HG03457 (cell line): Measurements from ENCODE around the gene SH3GL3.

Experiments used
- ATAC-seq: cut with Tn5 transposase; IDR thresholded peaks from one replicate; pipeline ENCODE4 v1.9.1; 2021; ENCODE audit warnings: moderate number of reproducible peaks; ENCODE audit not compliant: unreplicated experiment

Gene SH3GL3

DNA sequence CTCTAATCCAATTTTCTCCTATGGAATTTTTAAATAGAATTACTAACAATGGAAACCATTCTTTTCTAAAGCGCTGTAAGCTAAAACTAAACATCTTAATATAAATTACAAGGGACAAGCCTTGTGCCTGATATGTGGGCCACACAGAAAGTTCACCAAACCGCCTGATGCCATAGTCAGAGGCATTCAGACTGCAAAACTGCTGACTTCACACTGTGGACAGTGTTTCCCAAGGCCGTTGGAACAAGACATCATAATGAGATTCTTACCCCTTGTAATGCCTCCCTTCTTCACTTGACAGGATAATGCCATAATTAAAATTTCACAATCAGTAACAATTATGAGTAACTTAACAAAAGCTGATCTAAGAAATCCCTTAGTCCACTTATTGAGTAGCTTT, 14.9 kb downstream of the SH3GL3 start:
- ATAC-seq = no peak

DNA sequence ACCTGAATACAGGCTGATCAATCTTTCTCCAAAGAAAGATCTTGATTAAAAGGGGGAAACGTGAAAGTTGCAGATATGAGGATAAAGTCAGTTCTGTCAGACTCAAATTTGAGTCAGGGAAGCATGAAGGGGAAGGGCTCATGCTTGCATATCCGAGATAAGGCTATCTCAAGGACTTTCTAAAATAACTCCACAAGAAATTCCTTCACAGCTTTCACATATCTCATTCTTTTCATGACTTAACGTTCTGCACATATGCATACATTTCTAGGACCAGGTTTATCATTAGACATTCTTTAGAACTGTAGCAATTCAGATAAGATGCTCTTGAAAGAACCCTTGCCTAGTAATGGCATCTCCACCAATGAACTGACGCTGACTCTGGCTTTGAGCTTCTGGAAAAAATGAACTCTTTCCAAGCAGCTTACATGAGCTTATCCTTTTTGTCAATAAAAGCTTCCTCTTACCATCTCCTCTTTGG, 15.9 kb downstream of the SH3GL3 start:
- no peak for ATAC-seq

DNA sequence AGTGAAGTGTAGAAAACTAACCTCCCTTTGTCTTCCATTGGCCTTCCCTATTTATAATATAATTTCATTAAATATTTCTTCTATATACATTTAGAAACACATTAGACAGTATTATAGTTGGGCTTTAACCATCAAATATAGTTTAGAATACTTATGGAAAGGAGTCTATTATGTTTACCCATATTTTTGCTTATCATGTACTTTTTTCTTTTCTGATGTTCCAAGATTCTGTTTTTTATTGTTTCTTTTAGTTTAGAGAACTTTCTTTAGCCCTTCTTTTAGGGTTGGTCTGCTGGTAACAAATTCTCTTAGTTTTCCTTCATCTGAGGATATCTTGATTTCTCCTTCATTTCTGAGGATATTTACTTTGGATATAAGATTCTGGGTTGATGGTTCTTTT, 23.7 kb downstream of the SH3GL3 start:
- ATAC-seq = no peak

DNA sequence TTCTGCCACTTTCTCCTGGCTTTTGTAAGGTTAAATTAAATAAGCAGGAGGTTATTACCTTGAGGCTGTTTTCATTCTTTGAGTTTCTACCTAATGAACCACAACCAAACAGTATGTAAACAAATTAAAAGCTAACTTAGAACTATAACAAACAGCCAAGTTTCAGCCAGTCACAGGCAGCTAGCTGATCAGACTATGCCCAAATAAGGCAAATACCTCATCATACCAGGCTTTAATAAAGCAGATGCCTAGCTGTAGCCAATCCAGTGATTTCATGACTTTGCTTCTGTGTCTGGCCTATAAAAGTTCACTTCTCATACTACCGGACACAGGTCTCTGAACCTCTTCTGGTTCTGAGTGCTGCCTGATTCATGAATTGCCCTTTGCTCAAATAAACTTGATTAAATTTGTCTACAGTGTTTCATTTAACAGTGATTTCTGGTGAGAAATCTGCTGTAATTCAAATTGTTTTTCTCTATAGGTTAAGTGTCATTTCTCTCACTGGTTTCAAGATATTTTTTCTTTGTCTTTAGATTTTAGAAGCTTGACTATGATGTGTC, 24.2 kb downstream of the SH3GL3 start:
- ATAC-seq = no peak

DNA sequence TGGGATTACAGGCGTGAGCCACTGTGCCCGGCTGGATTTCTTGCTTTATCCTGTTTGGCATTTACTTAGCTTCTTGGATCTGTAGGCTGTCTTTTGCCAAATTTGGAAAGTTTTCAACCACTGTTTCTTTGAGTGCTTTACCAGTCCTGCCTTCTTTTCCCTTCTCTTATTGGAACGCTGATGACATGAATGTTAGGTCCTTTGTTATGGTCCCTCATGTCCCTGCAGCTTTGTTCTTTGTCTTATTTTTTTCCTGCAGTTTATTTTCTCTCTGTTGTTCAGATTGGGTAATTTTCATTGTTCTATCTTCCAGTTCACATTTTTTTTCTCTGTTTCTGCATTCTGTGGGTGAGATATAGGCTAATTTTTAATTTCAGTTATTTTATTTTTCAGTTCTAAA, 25.0 kb downstream of the SH3GL3 start:
- ATAC-seq = no peak

DNA sequence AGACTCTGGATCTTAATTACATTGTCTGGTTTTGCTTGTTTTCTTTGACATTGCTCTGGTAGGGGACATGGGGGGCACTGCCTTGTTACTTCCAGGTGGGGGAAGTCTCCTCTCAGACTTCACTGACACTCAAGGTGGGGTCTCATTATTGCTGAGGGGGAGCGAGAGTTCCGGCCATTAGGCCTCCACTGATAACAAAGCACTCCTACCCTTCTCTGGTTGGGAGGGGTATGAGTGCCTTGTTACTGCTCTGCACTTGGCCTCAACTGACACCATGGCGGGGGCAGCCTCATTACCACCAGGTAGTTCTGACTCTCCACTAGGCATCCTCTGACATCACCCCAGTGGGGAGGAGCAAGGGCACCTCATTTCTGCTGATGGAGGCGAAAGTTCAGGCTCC, 25.7 kb downstream of the SH3GL3 start:
- no peak for ATAC-seq

DNA sequence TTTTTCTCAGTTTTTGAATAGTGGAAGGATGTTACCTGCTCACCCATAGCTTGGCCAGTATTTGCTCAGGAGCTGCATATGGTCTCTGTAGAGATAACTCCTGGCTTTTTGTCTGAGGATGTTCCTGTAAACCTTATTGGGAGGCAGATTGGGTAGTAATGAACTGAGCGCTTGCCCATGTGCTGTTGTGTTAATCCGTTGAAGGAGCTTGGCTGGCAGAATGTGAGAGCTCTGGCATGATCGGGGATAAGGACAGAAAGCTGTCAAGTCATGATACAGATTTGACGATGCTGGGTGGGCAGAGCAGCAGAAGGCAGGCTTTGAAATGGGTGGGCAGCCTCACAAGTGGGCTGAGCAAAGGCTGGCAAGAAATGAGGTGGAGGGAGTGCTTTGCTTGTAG, 27.4 kb downstream of the SH3GL3 start:
- no peak for ATAC-seq

DNA sequence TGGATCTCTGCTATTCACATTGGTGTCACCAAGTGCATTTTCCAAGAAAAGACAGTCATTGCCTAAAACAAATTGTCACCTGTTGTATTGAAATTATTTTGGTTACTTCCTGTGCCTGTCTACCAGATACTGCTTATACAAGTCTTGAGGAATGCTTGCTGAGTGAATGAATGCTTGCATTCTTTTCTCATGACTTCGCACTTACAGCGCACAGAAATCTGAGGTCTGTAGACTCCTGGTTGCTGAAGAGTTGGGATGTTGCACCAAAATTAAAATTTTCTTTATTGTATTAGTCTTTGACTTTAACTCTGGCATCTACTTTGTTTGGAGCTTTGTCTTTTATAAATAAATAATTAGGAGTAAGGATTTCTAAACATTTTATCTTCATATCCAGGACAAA, 28.4 kb downstream of the SH3GL3 start:
- ATAC-seq = no peak

DNA sequence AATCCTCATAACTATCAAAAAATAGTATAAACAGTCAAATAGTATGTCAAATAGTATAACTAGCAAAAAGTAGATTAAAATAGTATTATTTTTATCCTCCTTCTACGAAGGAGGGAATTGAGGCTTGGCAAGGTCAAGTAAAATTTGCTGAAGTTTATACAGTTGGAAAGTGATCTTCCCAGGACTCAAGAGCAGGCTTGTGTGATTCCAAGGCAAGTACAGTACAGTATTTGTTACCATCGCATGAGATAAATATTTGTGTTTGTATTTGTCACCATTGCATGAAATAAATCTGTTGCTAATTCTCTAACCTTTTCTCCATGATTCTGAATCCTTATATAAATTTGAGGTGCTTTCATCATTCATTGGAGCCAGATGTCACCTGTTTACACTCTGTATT, 28.9 kb downstream of the SH3GL3 start:
- ATAC-seq = no peak

DNA sequence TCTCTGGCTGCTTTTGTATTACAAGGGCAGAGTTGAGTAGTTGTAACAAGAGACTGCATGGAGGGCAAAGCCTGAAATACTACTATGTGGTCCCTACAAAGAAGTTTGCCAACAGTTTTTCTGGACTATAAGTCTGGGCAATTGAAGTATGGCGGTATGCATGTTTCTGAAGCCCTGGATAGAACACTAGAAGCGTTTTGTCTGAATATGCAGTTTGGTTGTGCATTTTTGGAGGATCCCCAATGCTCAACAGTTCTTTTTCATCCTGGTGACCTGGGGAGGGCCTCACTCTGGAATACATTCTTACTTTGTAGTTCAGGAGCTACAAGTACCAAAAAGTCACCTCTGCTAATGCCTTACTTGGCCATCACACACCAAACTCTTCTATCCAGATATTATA, 29.6 kb downstream of the SH3GL3 start:
- no peak for ATAC-seq

DNA sequence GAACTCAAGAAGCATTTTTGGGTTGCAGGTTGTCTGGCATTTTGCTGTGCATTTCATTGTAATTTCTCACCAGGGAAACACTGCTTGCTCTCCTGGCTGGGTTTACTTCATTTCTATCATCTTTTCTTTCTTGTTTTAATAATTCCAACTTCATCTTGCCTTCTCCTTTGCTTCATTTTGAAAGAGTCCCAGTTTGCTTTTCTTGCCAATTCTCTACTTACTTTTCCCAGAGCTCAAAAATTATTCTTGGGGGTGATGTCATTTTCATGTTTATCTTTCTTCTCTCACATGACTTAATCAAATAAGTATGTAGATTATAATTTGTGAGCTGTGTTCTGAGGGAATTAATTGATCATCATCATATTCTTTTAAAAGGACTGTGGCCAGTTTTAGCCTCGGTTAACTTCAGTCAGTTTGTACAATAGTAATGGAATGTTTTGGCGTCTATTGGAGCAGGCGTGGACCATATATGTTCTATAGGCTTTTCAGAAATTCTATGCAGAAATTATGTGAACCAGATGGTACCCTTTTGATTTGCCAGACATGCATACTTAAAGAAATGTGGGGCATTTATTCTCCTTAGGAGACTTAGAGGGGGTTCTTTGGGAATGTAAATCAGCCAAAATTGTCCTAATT, 30.1 kb downstream of the SH3GL3 start:
- no peak for ATAC-seq

DNA sequence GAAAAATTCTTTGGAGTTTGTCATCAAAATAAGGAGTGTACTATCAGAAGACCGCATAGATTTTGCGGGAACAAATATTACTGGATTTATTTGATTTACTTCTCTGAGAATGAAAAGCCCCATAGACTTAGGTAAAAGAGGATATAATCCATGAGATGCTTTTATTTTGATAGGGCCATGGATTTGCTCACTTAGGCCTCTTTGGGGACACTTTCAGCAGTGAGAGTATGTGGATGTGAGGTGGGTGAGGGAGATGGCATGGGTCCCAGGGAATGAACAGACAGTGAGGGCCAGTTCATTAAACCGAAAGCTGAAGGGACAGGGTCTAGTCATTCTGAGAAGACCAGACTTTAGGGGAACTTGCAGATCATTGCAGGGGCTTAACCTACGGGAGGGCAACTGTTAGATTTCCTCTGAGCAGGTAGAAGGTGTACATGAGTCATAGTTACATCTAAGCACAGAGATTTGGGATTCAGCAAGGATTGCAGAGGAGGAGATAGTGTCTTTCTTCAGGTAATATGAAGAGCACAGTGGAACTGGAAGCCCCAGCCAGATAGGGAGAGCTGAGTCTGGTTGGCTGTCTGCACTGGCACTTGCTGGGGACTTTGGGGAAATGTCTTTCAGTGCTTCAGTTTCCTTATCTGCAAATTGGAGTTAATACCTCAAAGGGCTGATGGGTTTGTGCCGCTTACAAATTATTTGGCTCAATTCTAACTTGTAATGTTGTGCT, 30.8 kb downstream of the SH3GL3 start:
- no peak for ATAC-seq

DNA sequence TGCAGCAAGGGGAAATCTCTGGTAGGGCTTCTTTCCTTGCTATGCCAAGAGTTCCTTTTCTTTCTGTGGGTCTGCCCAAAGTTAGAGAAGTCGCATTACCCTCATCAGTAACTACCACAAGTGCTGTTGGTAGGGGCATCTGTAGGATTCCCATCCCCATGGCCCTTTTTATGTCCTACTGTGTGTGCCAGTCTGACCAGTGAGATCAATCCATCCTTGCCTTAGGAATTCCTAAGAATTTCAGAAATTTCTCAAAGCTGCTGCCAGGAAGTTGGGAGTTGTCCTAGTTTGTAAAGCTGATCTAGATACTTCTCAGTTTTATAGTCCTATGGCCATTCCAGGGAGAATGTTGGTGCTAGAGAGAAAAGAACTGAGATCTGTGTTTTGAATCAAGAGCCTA, 36.5 kb downstream of the SH3GL3 start:
- ATAC-seq = no peak

DNA sequence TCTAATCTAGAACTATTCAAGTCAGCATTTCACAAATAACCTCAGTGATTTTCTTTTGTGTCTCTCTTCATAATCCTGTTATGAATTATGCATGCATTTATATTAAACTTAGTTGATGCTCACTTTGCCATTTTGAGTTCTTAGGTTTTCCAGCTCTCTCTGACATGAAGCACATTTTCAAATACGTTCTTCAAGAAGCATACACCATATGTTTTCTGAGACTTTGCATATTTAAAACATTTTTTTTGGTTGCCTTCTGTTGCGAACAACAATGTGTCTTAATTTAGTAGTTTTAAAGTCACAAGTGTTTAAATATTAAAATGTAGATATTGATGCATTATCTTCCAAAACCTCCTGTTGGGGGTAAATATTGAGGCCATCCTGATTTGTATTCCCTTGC, 37.5 kb downstream of the SH3GL3 start:
- ATAC-seq = no peak

DNA sequence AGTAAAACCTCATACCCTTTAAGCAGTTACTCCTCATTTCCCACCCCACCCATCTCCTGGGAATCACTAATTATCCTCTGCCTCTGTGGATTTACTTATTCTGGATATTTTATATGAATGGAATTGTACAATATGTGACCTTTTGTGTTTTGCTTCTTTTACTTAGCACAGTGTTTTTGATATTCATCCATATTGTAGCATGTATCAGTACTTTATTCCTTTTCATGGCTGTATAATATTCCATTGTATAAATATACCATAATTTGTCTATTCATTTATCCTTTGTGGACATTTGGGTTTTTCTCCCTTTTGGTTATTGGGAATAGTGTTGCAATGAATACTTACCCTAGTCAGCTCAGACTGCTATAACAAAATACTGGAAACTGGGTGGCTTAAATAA, 39.2 kb downstream of the SH3GL3 start:
- ATAC-seq = no peak

DNA sequence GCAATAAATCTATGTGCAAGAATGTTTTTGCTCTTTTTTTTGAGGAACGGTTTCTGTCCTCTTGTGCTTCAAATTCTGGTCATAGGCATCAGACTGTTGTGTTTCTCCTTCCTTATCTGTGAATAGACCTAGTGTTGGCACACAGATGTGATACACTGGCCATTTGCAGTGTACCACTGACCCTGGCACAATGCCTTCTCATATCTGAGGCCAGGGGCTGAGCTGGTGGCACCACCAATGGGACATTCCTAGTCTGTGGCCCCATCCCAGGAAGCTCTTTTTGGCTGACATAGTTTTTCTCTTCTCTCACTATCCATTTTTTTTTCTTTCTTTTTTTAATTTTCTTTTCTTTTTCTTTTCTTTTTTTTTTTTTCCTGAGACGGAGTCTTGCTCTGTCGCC, 40.4 kb downstream of the SH3GL3 start:
- no peak for ATAC-seq

DNA sequence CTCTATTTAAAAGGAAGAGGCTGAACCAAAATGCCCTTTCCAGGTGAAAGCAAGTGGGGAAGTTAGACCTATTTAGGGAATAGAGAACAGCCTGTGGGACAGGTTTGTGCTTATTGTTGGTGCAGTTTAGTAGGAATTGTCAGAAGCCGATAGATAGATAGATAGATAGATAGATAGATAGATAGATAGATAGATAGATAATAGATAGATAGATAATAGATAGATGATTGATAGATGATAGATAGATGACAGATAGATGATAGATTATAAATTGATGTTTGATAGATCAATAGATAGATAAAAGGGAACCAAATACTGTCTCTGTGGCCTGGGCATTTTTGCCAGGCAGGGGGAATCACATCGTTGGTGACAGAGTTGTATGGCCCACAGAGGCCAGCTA, 42.5 kb downstream of the SH3GL3 start:
- ATAC-seq = no peak

DNA sequence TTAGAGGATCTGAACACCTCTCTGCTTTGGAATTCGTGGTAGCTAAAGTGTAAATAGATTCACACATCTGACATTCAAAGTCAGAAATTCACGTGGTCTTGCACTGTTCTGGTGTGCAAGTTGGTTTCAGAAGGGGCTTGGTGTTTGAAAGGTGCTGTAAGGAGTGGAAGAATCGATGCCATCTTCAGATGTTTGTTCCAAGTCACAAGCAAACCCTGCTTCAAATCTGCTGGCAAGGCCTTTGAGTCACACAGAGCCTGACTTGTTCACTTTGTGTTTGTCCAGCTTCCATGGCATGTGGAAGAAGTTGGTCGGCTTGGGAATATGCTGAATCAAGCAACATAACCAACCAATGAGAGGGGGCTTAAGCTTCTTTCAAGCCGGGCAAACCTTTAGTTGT, 44.3 kb downstream of the SH3GL3 start:
- no peak for ATAC-seq

DNA sequence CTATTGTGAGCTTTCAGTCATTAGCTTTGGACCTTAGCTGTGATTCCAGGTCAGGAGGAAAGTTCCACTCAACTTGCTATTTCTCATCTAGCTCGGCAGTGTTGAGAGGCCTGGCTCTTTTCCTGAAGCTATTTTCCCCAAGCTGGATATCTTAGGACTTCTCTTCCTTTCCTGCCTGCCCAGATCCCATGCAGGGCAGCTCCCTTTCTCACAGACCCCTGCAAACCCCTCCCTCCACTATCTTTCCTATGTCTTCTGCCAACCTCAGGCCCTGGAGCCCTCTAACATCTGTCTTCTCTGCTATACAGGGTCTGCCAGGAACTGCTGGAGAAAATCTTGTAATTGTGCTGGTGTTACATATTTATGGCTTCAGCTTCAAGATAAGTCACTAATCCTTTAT, 49.6 kb downstream of the SH3GL3 start:
- no peak for ATAC-seq

DNA sequence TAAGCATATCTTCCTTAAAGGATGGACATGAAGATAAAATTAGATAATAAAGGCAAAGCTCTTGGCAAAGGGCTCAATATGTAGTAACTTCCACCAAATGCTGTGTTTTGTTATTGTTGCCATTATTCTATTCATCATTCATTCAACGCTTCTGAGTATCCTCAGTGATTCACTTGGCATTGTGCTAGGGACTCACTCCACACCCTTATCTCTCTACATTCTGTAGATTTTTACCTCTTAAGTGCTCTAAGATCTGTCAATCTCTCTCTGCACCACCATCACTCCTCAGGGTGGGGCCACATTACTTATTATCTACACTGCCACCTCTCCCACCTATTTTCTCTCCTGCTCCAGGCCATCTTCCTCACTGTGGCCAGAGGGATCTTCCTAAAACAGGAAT, 51.2 kb downstream of the SH3GL3 start:
- ATAC-seq = no peak

DNA sequence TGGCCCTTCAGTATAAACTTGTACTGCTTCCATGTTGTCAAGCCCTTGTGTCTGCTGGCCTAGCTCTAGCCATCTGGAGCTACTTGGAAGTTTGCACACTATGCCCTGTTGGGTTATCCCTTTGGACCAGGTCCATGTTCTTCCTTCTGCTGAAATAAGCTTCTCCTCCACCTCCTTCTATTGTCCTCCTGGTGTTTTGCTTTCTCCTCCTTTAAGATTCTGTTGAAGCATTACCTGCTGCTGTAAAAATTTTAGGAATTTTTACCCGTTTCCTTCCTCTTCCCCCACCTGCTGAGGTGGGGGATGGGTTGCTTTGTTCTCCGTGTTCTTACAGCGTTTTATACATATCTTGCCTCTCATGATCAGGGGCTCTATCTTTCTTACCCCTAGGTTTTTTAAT, 51.7 kb downstream of the SH3GL3 start:
- no peak for ATAC-seq

DNA sequence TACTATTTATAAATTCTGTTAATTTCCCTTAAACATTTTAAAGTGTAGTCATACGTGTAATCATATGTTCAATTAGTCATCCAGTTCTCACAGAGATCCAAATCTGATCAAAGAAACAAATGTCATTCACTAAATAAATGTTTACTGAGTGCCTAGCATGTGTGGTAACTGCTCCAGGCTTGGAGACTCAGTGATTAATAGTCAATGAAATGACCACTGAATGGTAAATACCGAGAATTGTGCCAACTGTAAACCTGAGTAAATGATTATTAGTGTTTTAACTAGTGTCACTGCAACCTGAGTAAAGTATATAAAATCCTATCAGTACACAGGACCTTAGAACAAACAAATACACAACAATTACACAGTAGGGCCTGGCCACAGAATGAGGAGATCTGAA, 52.3 kb downstream of the SH3GL3 start:
- ATAC-seq = no peak
